NCI-H2196 (cell line): ENCODE measurements around the gene B4GALNT4.
"Not testable (repeated sequence)": the region's sequence is repeated elsewhere in the genome, so short reads cannot be mapped to it uniquely, and the experiment has no call there.

Experiments used
- DNase-seq: peaks from one replicate; lab custom pipeline; 2025; ENCODE audit not compliant: unreplicated experiment; lab: John Stamatoyannopoulos, UW

The B4GALNT4 gene

DNA sequence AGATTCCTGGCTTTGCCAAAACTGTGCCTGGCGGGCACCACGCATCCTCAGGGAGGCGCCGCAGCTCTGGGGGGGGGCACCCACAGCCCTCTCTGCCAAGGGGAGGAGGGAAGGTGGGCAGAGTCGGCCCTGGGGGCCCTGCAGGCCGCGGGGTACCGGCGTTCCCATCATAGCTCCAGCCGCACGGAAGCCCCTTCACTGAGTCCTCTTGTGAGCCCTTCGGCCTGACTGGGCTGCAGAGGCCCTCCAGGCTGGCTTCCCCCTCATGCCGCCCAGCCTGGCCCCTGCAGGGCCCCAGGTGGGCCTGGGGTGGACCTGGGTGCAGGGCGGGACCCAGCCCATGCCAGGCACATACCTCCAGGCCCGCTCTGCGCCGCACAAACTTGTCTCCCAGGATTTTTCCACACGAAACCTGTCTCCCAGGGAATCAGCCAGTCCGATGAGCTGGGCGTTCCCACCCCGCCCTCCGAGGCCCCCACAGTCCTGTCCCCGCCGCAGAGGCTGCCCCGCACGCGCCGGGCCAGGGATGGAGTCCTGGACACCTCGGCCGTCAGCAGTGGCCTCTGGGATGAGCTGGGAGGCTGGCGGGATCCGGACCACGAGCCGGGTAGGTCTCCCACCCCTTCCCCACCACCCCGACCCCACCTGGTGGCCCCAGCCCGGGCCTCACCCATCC is 22.9 kb downstream of the B4GALNT4 start:
- DNase-seq = no peak

- no peak for DNase-seq
Observed at GRCh38 chr11:393219-394033, 24.1 kb downstream of the B4GALNT4 start.

DNA sequence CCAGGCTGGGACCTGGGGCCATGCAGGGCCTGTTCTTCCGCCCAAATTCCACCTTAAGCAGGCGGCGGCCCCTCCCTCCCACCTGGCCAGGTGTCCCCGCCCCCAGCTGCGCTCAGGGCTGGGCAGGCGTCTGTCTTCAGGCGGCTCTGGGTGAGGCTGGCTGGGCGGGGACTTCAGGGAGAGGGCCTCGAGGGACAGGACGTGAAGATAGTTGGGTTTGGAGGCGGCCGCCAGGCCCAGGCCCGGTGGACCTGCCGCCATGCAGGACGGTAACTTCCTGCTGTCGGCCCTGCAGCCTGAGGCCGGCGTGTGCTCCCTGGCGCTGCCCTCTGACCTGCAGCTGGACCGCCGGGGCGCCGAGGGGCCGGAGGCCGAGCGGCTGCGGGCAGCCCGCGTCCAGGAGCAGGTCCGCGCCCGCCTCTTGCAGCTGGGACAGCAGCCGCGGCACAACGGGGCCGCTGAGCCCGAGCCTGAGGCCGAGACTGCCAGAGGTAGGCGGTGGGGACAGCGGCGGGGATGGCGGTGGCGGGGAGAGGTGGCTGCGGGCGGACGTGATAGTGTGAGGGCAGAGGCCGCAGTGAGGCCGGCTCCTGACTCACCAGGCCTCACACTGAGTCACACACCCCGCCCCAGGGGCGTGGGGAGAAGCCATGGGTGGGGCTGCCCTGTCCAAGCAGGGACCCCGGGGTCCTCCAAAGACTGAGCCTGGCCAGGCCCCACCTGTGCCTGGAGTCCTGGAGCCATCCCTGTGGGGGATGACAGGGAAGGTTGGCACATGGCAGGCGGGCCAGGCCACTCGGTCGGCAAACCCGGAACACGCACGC is 24.9 kb downstream of the B4GALNT4 start, which contains the start of gene PKP3:
TSS of gene PKP3 (plus strand) at position 176 of the 824 bp plus-strand sequence. CDS start at position 260, 84 bp downstream.
- DNase-seq = no peak

DNA sequence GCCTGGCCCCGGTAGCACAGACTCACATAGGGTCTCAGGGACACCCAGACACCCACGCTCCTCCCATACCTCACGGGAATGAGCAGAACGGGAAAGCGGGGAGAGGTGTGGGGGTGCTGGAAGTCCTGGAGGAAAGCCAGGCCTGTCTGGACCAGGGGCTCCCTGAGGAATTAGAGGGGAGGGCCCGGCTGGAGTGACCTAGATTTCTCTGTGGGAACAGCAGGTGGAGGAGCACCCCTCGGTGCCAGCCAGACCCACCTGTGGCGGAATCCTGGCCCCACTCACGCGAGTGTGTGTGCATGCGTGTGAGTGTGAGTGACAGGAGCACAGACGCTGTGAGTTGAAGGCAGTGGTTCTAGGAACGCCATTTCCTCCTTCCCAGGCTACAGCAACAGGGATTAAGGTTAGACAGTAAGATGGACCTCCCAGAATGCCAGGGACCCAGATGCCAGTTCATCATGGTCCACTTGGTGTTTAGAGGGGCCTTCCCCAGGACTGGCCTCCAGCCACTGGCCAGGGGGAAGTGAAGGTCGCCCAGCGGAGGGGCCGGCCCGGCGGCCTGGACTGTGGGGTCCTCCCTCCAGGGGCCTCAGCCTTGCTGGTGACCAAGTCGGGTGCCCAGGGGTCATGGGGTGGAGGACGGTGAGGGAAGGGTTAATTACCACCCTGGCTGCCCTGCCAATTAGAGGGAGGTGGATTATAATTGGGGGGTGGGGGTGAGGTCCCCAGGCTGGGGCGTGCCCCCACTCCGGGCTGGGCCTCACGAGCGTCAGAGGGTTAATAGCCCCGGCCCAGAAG is 25.8 kb downstream of the B4GALNT4 start:
- DNase-seq = no peak

DNA sequence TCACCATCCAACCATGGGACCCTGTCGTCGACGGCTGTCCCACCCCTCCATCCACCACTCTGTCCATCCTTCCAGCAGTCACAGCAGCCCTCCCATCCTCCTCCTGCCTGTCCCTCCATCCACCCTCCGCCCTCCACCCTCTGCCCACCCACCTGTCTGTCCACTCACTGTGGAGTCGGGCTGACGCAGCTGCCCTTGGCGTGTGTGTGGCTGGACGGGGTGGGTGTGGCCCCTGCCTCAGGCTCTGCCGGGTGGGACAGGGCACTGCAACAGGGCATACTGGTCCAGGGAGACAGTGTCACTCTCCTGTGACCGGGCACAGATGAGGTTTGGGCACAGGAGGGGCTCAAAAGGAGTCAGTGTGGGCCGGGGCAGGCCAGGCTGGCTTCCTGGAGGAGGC is 26.6 kb downstream of the B4GALNT4 start:
- DNase-seq = no peak

- no peak for DNase-seq
Observed at GRCh38 chr11:396511-396947, 27.2 kb downstream of the B4GALNT4 start.

- no peak for DNase-seq
Observed at GRCh38 chr11:396948-397548, 27.7 kb downstream of the B4GALNT4 start.

DNA sequence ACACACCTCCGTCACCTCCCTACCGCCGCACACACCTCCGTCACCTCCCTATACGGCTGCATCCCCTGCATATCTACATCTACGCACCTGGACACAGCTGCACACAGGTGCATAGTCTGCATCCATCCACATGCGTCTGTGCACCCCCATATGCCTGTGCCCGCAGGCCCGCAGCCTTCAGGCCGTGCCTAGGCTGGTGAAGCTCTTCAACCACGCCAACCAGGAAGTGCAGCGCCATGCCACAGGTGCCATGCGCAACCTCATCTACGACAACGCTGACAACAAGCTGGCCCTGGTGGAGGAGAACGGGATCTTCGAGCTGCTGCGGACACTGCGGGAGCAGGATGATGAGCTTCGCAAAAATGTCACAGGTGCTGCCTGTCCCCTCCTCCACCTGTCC is 29.5 kb downstream of the B4GALNT4 start:
- DNase-seq = no peak

GRCh38 chr11:399731-400211 is 30.5 kb downstream of the B4GALNT4 start:
- DNase-seq = no peak

- DNase-seq = no peak
Observed at GRCh38 chr11:400241-400689, 31.0 kb downstream of the B4GALNT4 start.

DNA sequence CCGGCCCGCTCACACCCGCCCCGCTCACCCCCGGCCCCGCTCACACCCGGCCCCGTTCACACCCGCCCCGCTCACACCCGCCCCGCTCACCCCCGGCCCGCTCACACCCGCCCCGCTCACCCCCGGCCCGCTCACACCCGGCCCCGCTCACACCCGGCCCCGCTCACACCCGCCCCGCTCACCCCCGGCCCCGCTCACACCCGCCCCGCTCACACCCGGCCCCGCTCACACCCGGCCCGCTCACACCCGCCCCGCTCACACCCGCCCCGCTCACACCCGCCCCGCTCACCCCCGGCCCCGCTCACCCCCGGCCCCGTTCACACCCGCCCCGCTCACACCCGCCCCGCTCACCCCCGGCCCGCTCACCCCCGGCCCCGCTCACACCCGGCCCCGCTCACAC is 31.9 kb downstream of the B4GALNT4 start:
- DNase-seq = not testable (repeated sequence)

- DNase-seq = no peak
Observed at GRCh38 chr11:403021-403760, 33.9 kb downstream of the B4GALNT4 start.

GRCh38 chr11:403761-404431 is 34.6 kb downstream of the B4GALNT4 start:
- no peak for DNase-seq

GRCh38 chr11:404551-405264 is 35.4 kb downstream of the B4GALNT4 start:
- DNase-seq = no peak

DNA sequence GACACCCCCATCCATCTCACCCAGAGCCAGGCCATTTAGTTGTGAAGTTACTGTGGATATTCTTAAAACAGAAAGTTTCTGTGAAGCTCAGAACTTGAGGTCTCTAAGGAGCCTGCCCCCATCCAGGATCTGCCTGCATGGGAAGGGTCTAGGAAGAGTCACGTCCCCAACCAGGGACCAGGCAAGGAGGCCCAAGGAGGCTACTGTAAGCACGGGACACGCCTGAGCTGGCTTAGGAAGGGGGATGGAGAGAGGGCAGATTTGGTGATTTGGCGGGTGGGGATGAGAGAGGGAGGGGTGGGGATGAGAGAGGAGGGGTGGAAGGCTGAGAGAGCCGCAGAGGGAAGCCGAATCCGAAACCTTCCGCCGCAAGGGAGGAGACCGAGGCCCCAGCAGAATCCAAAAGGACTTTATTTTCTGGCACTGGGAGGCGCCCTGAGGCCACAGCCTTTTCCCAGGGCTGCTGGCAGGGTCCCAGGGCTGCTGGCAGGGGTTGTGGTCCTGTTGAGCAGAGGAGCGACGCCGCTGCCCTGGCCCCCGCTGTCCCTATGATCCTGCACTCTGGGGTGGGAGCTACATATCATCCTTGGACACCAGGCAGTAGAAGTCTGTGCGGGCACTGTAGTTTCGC is 36.1 kb downstream of the B4GALNT4 start:
- no peak for DNase-seq

DNA sequence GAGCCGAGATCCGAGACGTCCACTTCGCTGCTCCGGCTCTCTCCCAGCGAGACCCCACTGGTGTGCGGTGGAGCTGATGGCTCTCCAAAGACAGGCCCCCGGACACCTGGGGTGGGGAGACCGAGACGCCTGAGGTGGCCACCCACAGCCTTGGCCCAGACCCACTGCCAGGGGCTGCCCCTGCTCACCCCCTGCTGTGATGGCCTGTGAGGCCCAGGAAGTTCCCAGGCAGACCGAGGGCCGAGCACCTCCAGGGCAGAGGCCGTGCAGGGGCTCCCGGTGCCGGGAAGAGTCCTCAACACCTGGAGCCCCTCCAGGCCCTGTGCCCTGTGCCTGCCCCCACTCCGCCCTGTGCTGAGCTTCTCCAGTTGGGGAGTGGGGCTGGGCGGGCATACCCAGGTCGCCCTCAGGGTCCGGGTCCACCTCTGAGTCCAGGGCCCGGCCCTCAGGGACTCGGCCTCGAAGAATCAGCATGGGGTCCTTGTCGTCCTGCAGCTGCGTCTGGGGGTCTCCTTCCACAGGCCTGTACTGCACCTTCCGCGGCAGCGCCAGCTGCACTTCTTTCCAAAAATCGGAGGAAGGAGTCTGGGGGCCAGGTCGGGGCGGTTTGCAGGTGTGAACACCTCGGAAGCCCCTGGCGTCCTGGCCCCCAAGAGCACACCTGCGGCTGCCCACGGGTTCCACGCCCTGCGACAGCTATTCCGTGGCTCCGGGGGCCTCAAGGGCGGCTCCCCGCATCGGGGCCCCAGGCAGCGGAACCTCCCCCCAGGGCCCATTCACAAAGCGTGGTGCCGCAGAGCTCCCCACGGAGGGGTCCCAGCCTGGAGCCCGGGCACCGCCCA is 36.9 kb downstream of the B4GALNT4 start:
- DNase-seq = no peak
